ENCODE results near the gene MTARC2.

The MTARC2 gene

DNA sequence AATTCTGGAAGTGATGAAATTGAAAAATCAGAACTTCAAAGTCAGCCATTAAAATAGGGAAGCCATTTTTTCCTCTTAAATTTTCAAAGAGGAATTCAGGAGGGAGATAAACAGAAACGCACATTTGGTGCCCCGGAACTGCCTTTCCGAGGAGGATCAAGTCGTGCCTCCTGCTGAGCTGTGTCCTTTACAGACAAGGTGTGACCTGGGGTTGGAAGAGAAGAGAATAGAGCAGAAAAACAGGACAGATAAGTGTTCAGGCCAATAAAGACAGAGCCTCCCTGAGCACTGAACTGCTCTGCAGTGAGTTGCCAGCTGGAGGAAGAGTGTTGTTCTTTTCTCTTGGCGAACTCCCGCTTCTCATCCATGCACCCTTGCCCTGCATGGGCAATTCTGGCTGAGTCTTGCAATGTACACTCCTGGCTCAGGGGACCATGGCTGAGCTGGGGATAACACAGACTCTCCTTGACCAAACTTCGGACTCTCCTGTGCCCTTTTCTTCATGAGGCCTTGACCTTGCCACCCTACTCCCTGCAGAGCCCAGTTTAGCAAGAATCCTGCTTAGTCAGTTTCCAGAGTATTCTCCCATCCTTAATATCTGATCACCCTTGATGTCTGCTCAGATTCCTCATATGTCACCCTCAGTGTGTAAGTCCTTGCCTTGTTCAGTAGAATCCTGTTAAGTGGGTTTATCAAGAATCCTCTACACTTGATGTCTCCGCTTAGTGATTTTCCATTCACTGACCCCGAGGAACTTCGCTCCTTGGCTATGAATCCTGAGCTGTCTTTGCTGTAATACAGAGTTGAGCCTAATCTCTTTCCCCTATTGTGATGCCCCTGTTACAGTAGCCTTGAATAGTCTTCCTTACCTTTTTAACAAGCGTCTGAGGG lies 37.3 kb downstream of the MTARC2 start:
- Histone ChIP-seq H3K4me2 (no peak overlapping the region), H2AFZ (ENCODE audit: low read depth) (no peak overlapping the region), H3K79me2 (ENCODE audit: insufficient read depth, low read depth) (no peaks in the 10 kb centered on the region), H3K27me3 (ENCODE audit: insufficient read depth, low read depth) (no peaks in the 10 kb centered on the region), H3K4me1 (ENCODE audit: low read depth, poor library complexity, severe bottlenecking) (no peaks in the 10 kb centered on the region), H4K20me1 (ENCODE audit: insufficient read depth) (no peaks in the 10 kb centered on the region), H3K27ac (no peak overlapping the region), H3K4me3 (IDR thresholded peaks at IDR 0.05; ENCODE audit: insufficient read depth, low read depth, low read length) (no peak overlapping the region), H3K36me3 (ENCODE audit: insufficient read depth) (no peaks in the 10 kb centered on the region), H3K9ac (no peak overlapping the region)
- TF ChIP-seq, protein P1, sequence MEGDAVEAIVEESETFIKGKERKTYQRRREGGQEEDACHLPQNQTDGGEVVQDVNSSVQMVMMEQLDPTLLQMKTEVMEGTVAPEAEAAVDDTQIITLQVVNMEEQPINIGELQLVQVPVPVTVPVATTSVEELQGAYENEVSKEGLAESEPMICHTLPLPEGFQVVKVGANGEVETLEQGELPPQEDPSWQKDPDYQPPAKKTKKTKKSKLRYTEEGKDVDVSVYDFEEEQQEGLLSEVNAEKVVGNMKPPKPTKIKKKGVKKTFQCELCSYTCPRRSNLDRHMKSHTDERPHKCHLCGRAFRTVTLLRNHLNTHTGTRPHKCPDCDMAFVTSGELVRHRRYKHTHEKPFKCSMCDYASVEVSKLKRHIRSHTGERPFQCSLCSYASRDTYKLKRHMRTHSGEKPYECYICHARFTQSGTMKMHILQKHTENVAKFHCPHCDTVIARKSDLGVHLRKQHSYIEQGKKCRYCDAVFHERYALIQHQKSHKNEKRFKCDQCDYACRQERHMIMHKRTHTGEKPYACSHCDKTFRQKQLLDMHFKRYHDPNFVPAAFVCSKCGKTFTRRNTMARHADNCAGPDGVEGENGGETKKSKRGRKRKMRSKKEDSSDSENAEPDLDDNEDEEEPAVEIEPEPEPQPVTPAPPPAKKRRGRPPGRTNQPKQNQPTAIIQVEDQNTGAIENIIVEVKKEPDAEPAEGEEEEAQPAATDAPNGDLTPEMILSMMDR (conservative IDR thresholded peaks at IDR 0.05; ENCODE audit: low read depth, low read length) = no peak

DNA sequence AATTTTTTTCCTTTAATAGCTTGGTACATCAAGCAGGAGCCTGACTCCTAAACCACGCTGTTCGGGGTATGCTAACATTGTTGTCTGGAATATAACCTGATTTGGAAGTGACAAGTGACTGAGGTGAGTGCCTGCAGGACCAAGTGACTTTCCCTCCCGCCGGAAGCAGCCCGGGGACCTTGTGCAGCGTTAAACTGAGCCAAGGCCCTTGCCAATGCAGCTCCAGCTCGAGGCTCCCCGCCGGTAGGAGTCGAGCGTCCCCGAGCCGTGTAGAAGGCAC lies 37.9 kb downstream of the MTARC2 start:
- no peaks in the 10 kb centered on the region for H3K36me3 ChIP-seq (ENCODE audit: insufficient read depth)
- no peak overlapping the region for H3K9ac ChIP-seq
- no peaks in the 10 kb centered on the region for H3K4me1 ChIP-seq (ENCODE audit: low read depth, poor library complexity, severe bottlenecking)
- no peak overlapping the region for H3K4me2 ChIP-seq
- H4K20me1 ChIP-seq (ENCODE audit: insufficient read depth) = no peaks in the 10 kb centered on the region
- H3K27me3 ChIP-seq (ENCODE audit: insufficient read depth, low read depth) = no peaks in the 10 kb centered on the region
- no peaks in the 10 kb centered on the region for H3K79me2 ChIP-seq (ENCODE audit: insufficient read depth, low read depth)
- no peak overlapping the region for H3K27ac ChIP-seq
- H2AFZ ChIP-seq (ENCODE audit: low read depth) = no peak overlapping the region
- TF ChIP-seq, protein P1 (conservative IDR thresholded peaks at IDR 0.05; ENCODE audit: low read depth, low read length) = no peak
- H3K4me3 ChIP-seq (IDR thresholded peaks at IDR 0.05; ENCODE audit: insufficient read depth, low read depth, low read length) = no peak overlapping the region

DNA sequence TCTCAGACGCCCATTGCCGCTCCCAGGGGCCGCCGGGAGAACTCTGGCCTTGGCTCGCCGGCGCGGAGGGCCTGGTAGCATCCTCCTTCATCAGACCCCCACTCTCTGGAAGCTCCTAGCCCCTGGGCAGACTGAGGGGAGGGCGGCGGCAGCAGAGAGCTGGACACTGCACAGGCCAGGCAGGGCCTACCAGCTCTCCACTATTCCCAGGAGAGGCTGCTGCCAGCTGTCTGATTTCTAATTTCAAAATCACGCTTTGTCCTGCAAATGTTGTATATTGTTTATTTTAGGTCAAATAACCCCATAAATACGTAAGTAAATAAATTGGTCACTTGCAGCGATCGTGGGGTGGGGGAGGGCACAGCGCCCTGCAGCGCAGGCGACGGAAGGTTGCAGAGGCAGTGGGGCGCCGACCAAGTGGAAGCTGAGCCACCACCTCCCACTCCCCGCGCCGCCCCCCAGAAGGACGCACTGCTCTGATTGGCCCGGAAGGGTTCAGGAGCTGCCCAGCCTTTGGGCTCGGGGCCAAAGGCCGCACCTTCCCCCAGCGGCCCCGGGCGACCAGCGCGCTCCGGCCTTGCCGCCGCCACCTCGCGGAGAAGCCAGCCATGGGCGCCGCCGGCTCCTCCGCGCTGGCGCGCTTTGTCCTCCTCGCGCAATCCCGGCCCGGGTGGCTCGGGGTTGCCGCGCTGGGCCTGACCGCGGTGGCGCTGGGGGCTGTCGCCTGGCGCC lies 38.4 kb downstream of the MTARC2 start, which contains the start of gene MTARC1:
MTARC1 (plus strand) TSS at position 577 of the 732 bp plus-strand sequence; CDS start at position 609, 32 bp downstream.
- H3K36me3 ChIP-seq (ENCODE audit: insufficient read depth) = no peaks in the 10 kb centered on the region
- H3K9ac ChIP-seq = no peak within 1 kb of the TSS
- no peak within 1 kb of the TSS for H3K4me2 ChIP-seq
- H3K4me1 ChIP-seq (ENCODE audit: low read depth, poor library complexity, severe bottlenecking) = no peaks in the 10 kb centered on the region
- no peaks in the 10 kb centered on the region for H4K20me1 ChIP-seq (ENCODE audit: insufficient read depth)
- H3K4me3 ChIP-seq (IDR thresholded peaks at IDR 0.05; ENCODE audit: insufficient read depth, low read depth, low read length) = no peak within 1 kb of the TSS
- no peak within 1 kb of the TSS for H3K27ac ChIP-seq
- H3K79me2 ChIP-seq (ENCODE audit: insufficient read depth, low read depth) = no peaks in the 10 kb centered on the region
- no peak within 1 kb of the TSS for H2AFZ ChIP-seq (ENCODE audit: low read depth)
- TF ChIP-seq, protein P1 (conservative IDR thresholded peaks at IDR 0.05; ENCODE audit: low read depth, low read length) = no peak
- H3K27me3 ChIP-seq (ENCODE audit: insufficient read depth, low read depth) = no peaks in the 10 kb centered on the region

DNA sequence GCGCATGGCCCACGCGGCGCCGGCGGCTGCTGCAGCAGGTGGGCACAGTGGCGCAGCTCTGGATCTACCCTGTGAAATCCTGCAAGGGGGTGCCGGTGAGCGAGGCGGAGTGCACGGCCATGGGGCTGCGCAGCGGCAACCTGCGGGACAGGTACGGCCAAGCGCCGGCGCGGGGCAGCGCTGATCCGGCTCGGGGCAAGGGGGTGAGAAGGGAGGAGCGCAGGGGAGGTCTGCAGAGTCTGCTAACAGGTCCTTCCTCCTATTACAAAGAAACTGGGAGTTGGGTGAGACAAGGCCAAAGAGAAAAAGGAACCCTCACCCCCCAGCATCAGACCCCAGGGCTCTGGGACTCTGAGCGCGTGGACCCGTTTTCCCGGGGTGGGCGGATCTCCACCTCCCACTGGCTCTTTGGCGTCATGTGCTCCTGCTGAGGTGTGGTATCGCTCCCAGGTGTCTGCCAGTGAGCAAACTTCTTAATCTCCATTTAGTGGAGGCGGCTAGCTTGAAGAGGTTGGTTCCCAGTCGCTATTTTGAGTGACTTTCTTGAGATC lies 39.0 kb downstream of the MTARC2 start:
- no peak overlapping the region for H2AFZ ChIP-seq (ENCODE audit: low read depth)

More for the DNA sequence above, 39.0 kb downstream of the MTARC2 start:
- no peak overlapping the region for H3K27ac ChIP-seq
- no peaks in the 10 kb centered on the region for H3K36me3 ChIP-seq (ENCODE audit: insufficient read depth)
- no peaks in the 10 kb centered on the region for H3K79me2 ChIP-seq (ENCODE audit: insufficient read depth, low read depth)
- no peak overlapping the region for H3K4me2 ChIP-seq
- TF ChIP-seq, protein P1 (conservative IDR thresholded peaks at IDR 0.05; ENCODE audit: low read depth, low read length) = no peak
- H4K20me1 ChIP-seq (ENCODE audit: insufficient read depth) = no peaks in the 10 kb centered on the region
- H3K4me3 ChIP-seq (IDR thresholded peaks at IDR 0.05; ENCODE audit: insufficient read depth, low read depth, low read length) = no peak overlapping the region
- no peaks in the 10 kb centered on the region for H3K27me3 ChIP-seq (ENCODE audit: insufficient read depth, low read depth)
- no peaks in the 10 kb centered on the region for H3K4me1 ChIP-seq (ENCODE audit: low read depth, poor library complexity, severe bottlenecking)
- no peak overlapping the region for H3K9ac ChIP-seq

All from KMS-11 (cell line).